ENCODE data around the gene PROC.

DNA sequence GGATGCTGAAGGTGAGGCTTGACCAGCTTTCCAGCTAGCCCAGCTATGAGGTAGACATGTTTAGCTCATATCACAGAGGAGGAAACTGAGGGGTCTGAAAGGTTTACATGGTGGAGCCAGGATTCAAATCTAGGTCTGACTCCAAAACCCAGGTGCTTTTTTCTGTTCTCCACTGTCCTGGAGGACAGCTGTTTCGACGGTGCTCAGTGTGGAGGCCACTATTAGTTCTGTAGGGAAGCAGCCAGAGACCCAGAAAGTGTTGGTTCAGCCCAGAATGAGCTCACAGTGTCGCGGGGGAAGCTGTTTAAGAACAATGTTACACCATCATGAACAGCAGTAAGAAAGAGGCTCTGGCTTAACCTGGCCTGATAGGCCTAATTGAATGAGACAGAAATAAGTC, 11.1 kb downstream of the PROC start:
- TF ChIP-seq, protein P1, sequence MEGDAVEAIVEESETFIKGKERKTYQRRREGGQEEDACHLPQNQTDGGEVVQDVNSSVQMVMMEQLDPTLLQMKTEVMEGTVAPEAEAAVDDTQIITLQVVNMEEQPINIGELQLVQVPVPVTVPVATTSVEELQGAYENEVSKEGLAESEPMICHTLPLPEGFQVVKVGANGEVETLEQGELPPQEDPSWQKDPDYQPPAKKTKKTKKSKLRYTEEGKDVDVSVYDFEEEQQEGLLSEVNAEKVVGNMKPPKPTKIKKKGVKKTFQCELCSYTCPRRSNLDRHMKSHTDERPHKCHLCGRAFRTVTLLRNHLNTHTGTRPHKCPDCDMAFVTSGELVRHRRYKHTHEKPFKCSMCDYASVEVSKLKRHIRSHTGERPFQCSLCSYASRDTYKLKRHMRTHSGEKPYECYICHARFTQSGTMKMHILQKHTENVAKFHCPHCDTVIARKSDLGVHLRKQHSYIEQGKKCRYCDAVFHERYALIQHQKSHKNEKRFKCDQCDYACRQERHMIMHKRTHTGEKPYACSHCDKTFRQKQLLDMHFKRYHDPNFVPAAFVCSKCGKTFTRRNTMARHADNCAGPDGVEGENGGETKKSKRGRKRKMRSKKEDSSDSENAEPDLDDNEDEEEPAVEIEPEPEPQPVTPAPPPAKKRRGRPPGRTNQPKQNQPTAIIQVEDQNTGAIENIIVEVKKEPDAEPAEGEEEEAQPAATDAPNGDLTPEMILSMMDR (IDR thresholded peaks at IDR 0.05): no peak
- TF ChIP-seq POLR2AphosphoS5 (IDR thresholded peaks at IDR 0.05; ENCODE audit: insufficient read depth in 1 of 2, low read depth in 1 of 2): no peak

Measured in vagina (tissue), 2 donors.